Small intestine (tissue), 7 donors: Measurements from ENCODE around the gene ZFYVE16. TPM values are rescaled to one million over a fixed set of nuclear protein-coding genes. Genes with fewer than 3 reads are reported as not detected.
"Not testable (repeated sequence)": the region's sequence is repeated elsewhere in the genome, so short reads cannot be mapped to it uniquely, and the experiment has no call there.

Experiments used
- DNase-seq, 2 donors: peaks; one replicate each; pipeline versions ENCODE4 v3.0.0 to v3.0.0-alpha.2; 2013
- FAIRE-seq: peaks from 2 replicates; lab custom pipeline; 2012; peaks lifted over from hg19 to GRCh38; lab: Jason Lieb, UNC
- H3K27ac ChIP-seq, 3 donors: one replicate each; pipeline ENCODE4 v1.5.1; 2013; ENCODE audit warnings: low read length in 2 of 3, mild to moderate bottlenecking in 2 of 3, control low read depth in 1 of 3, inconsistent platforms in 1 of 3, low read depth in 1 of 3, moderate library complexity in 1 of 3
- H3K27me3 ChIP-seq, 3 donors: one replicate each; pipeline ENCODE4 v1.6.1; 2013; ENCODE audit warnings: low read length in 3 of 3, inconsistent platforms in 1 of 3; ENCODE audit not compliant: control insufficient read depth in 3 of 3, insufficient read depth in 3 of 3
- H3K36me3 ChIP-seq, 3 donors: one replicate each; pipeline ENCODE4 v1.6.1; 2013; ENCODE audit warnings: low read length in 3 of 3, inconsistent platforms in 1 of 3, low read depth in 1 of 3, mild to moderate bottlenecking in 1 of 3, moderate library complexity in 1 of 3; ENCODE audit not compliant: control insufficient read depth in 3 of 3, insufficient read depth in 2 of 3
- H3K4me1 ChIP-seq, 3 donors: one replicate each; pipeline ENCODE4 v1.6.1; 2013; ENCODE audit warnings: low read length in 2 of 3, inconsistent platforms in 1 of 3, low read depth in 1 of 3, mild to moderate bottlenecking in 1 of 3, moderate library complexity in 1 of 3; ENCODE audit not compliant: control insufficient read depth in 3 of 3, insufficient read depth in 2 of 3
- H3K4me3 ChIP-seq, 3 donors: one replicate each; pipeline ENCODE4 v1.5.1; 2013; ENCODE audit warnings: low read length in 3 of 3, control low read depth in 1 of 3, inconsistent platforms in 1 of 3, low read depth in 1 of 3, mild to moderate bottlenecking in 1 of 3, moderate library complexity in 1 of 3
- H3K9me3 ChIP-seq, 2 donors: one replicate each; pipeline ENCODE4 v1.6.1; 2013; ENCODE audit warnings: low read depth in 1 of 2, low read length in 1 of 2; ENCODE audit not compliant: control insufficient read depth in 2 of 2, insufficient read depth in 1 of 2
- WGBS, 3 donors: extraction: QIAGEN DNeasy Blood & Tissue Kit; methylation state at CpG; one replicate each; pipeline ENCODE4 v1.1.7; 2013; 5-methylcytosine and 5-hydroxymethylcytosine counted together
- polyA plus RNA-seq, 4 donors: library from polyadenylated mRNA; stranded (reverse) in 3 of 4; unstranded in 1 of 4; fragments of 200-250 nt in 3 of 4; fragments of 120-200 nt in 1 of 4; gene quantifications; one replicate each; pipeline versions ENCODE4 v1.2.1 to v1.2.3, GENCODE V29; 2013
- donor health status: healthy with polysubstance abuse.
- donor health status: control.
- donor health status: control.
- donor health status: Bipolar disorder and iron deficiency.
- donor health status: healthy.

The ZFYVE16 gene
- polyA plus RNA-seq, 4 donors, result 6.2 to 33.5 (median 7.4) TPM

- DNase-seq, result not testable (repeated sequence)
- 98 to 100% (median 100%) methylated on average over 1 of the region's 1 CpG for WGBS, 3 donors
These were observed 7.5 kb upstream of the ZFYVE16 start for GRCh38 chr5:80400368-80400767.

DNA sequence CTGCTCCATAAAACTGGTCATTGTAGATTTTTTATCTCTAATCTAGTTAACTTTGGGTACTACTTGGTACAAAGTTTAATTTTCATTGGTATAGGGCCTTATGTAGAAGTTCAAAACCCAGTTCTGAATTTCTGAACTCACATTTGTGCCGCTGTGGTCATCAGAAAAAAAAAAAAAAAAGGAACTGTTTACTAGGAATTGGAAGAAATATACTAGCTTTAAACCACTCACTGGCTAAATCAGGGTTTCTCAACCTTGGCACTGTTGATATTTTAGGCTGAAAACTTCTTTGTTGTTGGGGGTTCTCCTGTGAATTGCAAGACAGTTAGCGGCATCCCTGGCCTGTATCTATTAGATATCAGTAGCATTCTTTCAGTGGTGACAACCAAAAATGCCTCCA, 4.1 kb upstream of the ZFYVE16 start:
- no peak for FAIRE-seq
- Histone ChIP-seq H3K4me1 (no peaks in the 10 kb centered on the region), H3K9me3 (no peaks in the 10 kb centered on the region), H3K36me3 (no peaks in the 10 kb centered on the region), H3K27ac (no peak overlapping the region), H3K4me3 (no peak overlapping the region), H3K27me3 (no peaks in the 10 kb centered on the region)
- DNase-seq, result no peak
- 76 to 85% (median 84%) methylated on average over 2 of the region's 2 CpGs for WGBS, 3 donors

More at GRCh38 chr5:80400368-80400767, 7.5 kb upstream of the ZFYVE16 start:
- not testable (repeated sequence) for FAIRE-seq, H3K4me1 ChIP-seq, H3K9me3 ChIP-seq, H3K27ac ChIP-seq, H3K27me3 ChIP-seq, H3K4me3 ChIP-seq, H3K36me3 ChIP-seq

DNA sequence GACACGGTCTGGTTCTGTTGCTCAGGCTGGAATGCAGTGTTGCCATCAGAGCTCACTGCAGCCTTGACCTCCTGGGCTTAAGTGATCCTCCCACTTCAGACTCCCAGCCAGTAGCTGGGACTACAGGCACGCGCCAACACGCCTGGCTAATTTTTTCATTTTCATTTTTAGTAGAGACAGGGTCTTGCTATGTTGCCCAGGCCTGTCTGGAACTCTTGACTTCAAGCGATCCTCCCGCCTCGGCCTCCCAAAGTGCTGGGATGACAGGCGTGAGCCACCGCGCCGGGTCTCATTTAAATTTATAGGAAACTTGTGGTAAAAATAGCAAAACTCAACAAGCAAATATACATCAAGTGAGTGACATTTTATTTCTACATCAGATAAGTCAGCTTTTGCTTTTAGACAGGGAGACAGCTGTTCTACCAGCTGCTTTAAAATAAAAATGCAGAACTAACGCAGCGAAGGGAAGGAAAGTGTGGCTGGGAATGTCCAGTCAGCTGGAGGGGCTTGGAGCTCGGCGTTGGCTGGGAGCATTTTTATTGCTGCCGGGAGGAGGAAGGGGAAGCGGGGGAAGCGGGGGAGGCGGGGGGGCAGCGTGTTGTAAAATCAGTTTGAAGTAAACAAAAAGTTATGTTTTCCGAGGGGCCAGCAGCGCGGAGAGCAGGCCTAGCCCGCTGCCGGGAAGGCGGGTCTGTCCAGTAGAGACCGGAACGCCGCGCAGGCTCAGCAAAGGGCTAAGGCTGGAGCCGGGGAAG, 707 bp upstream of the ZFYVE16 start:
- no peak for FAIRE-seq
- Histone ChIP-seq H3K27me3 (no peaks in the 10 kb centered on the region), H3K27ac (peak overlapping the region; percentile 98), H3K36me3 (peaks cover 0 to 2% (median 0%) of the 10 kb centered on the region in 3 donors), H3K4me1 (no peaks in the 10 kb centered on the region), H3K9me3 (no peaks in the 10 kb centered on the region), H3K4me3 (peak overlapping the region; percentile 85 to 97 (median 94))
- 15 to 25% (median 24%) methylated on average over 30 to 31 of the region's 31 CpGs for WGBS, 3 donors
- DNase-seq, result no peak

- peaks cover 0 to 2% (median 0%) of the 10 kb centered on the region in 3 donors for H3K36me3 ChIP-seq
- H3K9me3 ChIP-seq, result no peaks in the 10 kb centered on the region
- 4 to 9% (median 9%) methylated on average over 22 to 24 of the region's 24 CpGs for whole genome bisulfite sequencing, 3 donors
- H3K4me3 ChIP-seq, result peak overlapping the region; percentile 85 to 97 (median 94)
- H3K27me3 ChIP-seq, result no peaks in the 10 kb centered on the region
- H3K4me1 ChIP-seq, result no peaks in the 10 kb centered on the region
- FAIRE-seq (no peak), DNase-seq (peak in 1 of 2 donors; percentile 59)
- H3K27ac ChIP-seq, result peak overlapping the region; percentile 96 to 98 (median 98)
These were observed 861 bp downstream of the ZFYVE16 start for GRCh38 chr5:80408484-80409366.

DNA sequence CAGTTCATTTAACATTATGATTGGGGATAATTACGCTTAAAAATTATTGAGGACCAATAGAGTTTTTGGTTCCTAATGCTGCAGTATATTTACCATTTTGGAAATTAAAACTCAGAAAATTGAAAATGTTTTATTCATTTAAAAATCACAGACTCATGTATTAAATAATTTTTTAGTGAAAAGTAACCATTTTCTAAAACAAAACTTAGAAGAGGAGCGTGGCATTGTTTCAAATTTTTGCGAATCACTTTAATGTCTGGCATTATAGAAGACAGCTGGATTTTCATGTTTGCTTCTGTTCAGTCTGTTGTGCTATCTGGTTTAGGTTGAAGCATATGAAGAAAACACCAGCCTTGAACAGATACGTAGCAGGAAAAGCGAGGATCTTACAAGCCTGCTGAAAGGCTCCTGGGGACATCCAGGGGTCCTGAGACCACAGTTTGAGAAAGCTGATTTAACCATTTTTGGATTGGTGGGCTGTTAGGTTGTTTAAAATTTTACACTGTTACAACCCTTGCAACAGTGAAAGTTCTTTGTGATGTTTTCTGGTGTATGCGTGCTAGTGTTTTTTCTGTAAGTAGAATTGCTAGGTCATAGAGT, 1.6 kb downstream of the ZFYVE16 start:
- Histone ChIP-seq H3K27me3 (no peaks in the 10 kb centered on the region), H3K36me3 (peaks cover 0 to 2% (median 0%) of the 10 kb centered on the region in 3 donors), H3K4me1 (no peaks in the 10 kb centered on the region), H3K9me3 (no peaks in the 10 kb centered on the region), H3K27ac (no peak overlapping the region), H3K4me3 (peak overlapping the region in 1 of 3 donors; percentile 0)
- 46 to 75% (median 57%) methylated on average over 6 of the region's 6 CpGs for WGBS, 3 donors
- FAIRE-seq (no peak), DNase-seq (peak in 1 of 2 donors; percentile 15)

DNA sequence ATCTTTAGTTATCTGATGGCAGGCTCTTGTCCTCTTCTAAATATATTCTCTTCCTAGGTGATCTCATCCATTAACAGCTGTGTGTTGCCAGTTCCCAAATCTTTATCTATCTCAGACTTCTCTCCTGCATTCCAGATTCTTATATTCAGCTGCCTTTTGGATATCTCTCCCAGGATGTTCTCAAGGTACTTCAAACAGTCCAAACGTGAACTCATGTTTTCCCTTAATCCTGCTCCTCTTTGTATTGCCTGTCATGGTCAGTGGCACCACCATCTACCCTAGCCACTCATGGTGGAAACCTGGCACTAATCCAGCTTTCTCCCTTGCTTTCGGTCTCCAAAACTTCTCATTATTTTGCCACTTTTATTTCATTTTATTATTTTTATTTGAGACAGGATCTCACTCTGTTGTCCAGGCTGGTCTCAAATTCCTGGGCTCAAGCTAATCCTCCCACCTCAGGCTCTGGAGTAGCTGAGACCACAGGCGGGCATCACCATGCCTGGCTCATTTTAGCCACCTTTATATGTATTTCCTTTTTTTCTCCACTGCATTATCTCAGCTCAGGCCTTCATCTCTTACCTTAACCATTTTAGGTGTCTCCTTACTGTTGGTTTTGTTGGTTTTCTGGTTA, 3.8 kb downstream of the ZFYVE16 start:
- H3K9me3 ChIP-seq, result no peaks in the 10 kb centered on the region
- H3K27ac ChIP-seq, result no peak overlapping the region
- DNase-seq (no peak), FAIRE-seq (no peak)
- peaks cover 0 to 2% (median 0%) of the 10 kb centered on the region in 3 donors for H3K36me3 ChIP-seq
- 85 to 95% (median 90%) methylated on average over 3 of the region's 3 CpGs for WGBS, 3 donors
- no peaks in the 10 kb centered on the region for H3K4me1 ChIP-seq
- H3K4me3 ChIP-seq, result no peak overlapping the region
- no peaks in the 10 kb centered on the region for H3K27me3 ChIP-seq

DNA sequence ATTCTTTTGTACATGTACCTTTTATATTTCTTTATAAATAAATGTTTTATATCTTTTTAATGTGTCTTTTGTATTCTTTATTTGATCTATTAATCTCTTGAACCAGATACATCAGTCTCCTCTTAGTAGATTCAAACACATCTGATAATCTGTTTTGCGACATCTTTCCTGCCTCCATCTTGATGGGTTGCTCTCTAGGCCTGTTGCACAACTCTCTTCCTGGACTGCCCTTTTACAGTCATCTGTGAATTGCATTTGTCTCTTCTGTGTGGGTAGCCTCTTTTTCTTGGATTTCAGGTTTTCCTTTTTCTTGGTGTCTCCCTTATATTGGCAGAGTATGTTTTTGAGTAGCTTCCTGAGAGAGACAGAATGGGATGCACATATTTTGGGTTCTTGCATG, 6.2 kb downstream of the ZFYVE16 start:
- Histone ChIP-seq H3K4me1 (no peaks in the 10 kb centered on the region), H3K4me3 (no peak overlapping the region), H3K9me3 (no peaks in the 10 kb centered on the region), H3K36me3 (peaks cover 0 to 2% (median 2%) of the 10 kb centered on the region in 3 donors), H3K27ac (no peak overlapping the region), H3K27me3 (no peaks in the 10 kb centered on the region)
- 91 to 100% (median 97%) methylated on average over 1 of the region's 1 CpG for WGBS, 3 donors
- no peak for DNase-seq
- no peak for FAIRE-seq

GRCh38 chr5:80417973-80418372, 10.1 kb downstream of the ZFYVE16 start:
- DNase-seq, result no peak
- FAIRE-seq, result no peak

More at GRCh38 chr5:80417973-80418372, 10.1 kb downstream of the ZFYVE16 start:
- Histone ChIP-seq H3K4me1 (no peaks in the 10 kb centered on the region), H3K27ac (no peak overlapping the region), H3K4me3 (no peak overlapping the region), H3K36me3 (peaks cover 0 to 9% (median 0%) of the 10 kb centered on the region in 3 donors), H3K27me3 (no peaks in the 10 kb centered on the region), H3K9me3 (peaks cover 0 to 5% of the 10 kb centered on the region in 2 donors)
- 75 to 100% methylated on average over 1 of the region's 1 CpG; no CpG with 5 or more reads in 1 of the 3 donors for WGBS, 3 donors
